Measurements from ENCODE around the gene TYRP1.

The TYRP1 gene

DNA sequence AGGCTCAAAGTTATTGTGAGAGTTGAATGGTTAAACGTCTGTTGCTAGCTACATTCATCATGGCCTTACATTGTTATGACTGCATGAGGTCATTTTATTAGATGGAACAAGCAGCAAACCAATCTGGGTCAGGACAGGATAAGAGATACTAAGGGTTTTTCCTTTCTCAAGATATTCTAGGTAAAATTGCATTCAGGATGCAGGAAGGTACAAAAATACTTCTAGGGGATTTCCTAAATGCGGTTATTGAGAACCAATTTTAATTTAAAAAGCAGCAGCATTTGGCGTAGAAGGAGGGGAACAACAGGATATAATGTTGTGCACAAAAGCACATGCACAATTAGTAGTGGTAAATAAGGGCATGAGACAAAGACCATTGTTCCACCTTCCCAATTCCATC, 42.5 kb downstream of the TYRP1 start:
- no peak for DNase-seq (ENCODE audit: low read depth in 2 of 2)

DNA sequence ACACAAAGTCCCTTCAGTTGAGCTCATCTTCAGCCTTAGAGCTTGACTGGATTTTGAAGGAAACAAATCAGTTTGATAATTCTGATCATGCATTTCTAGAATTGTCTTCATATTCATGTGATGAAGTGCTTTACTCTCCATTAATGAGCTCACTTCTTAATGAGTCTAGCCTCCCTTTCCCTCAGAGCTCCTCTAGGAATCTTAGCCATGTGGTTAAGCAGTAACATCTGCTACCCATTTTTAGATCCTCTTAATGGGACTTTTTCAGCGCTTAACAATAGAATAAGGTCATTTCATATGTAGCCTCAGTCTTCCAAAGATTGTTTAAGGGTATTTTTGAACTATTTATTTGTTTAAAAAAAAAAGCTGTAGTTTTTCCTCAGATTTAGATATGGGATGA, 44.7 kb downstream of the TYRP1 start:
- no peak for DNase-seq (ENCODE audit: low read depth in 2 of 2)

DNA sequence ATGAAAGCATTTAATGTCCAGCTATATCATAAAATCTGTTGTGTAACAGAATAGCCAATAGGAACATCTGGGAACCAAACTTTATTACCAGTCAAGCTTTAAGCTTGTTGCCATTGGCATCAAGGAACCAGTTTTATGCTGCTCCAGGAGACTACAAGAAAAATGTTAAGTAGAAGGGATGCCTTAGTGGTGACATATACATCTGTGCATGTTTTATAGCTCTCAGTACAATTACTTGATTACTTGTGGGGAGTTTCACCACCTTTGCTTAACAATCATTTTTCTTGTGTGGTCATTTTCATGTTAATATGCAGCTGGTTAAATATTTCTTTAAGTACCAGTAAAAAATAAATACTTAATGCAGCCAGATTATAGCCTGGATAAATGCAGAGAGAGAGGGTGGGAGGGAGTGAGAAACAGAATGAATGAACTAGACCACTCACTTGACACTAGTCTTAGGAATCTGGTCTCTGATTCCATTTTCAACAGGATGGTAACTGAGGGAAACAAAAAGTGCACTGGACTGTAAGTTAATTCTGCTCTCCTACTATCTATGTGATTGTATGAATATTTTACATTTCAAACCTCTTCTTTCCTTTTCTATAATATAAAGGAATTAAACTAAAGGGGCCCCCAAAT, 45.9 kb downstream of the TYRP1 start:
- no peak for DNase-seq (ENCODE audit: low read depth in 2 of 2)

DNA sequence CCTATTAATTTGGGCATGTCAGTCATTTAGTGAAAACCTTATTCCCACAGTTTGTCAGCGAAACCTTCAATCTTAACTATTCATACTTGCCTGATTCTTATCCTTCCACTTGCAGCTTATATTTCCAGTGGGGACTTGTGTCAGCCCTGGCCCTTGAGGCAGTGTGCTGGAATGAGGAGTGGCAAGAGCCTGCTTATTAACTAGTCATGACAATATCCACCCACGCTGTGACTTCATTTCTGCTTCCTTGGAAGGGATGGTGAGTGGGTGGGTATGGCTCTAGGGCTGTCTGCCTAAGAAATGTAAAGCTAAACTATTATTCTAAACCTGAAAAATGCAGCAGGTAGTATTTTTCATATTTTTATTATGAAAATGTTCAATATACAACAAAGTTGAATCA, 47.7 kb downstream of the TYRP1 start:
- no peak for DNase-seq (ENCODE audit: low read depth in 2 of 2)

DNA sequence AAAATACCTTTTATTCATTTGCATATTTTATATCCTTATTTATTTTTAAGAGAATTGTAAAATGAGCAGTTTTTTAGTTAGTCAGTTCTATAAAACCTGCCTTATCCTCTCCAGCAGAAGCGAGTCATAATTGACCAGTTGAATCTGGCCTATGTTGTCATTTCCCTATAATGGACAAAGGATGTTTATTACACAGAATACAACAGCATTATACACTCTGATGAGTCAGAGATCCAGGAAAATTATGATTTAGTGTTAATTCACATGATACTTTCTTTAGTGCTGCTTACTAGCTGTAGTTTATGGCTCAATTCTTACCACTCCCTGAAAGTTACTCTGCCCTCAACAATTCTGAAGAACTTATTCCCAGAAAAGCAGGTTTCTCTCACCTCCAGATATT, 54.8 kb downstream of the TYRP1 start:
- no peak for DNase-seq (ENCODE audit: low read depth in 2 of 2)

DNA sequence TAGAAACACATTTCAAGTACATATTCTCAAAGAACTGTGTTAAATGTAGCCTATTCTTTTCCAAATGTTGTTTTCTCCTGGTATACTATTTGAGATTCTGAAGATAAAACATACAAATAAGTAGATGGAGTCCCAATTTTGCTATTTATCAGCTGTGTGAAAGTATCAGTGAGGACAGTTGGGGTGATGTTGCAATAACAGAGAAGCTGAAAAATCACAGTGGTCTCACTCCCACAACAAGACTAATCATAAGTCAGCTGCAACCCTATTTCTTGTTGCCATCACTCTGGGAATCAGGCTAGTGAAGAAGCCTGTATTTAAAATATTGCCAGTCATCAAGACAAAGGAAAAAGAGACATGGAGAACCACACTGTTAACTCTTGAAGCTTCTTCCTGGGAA, 55.8 kb downstream of the TYRP1 start:
- no peak for DNase-seq (ENCODE audit: low read depth in 2 of 2)

DNA sequence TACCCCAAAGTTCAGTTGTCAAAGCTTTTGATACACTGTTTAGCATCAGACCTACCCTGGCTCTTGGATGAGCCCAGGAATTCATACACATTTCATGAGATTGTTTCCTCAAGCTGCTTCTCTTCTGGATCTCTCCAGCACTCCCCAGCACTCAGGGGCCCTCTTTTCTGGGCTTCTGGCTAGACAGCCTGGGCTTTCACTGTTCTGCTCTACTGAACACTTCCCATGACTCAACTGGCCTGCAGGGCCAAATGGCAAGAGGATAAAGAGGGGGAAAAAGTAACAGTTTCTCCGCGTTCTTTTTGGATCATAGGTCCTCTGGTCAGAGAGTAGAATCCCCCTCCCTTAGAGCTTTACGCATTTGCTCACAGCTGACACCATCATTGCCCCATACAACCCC, 60.7 kb downstream of the TYRP1 start:
- no peak for DNase-seq (ENCODE audit: low read depth in 2 of 2)

DNA sequence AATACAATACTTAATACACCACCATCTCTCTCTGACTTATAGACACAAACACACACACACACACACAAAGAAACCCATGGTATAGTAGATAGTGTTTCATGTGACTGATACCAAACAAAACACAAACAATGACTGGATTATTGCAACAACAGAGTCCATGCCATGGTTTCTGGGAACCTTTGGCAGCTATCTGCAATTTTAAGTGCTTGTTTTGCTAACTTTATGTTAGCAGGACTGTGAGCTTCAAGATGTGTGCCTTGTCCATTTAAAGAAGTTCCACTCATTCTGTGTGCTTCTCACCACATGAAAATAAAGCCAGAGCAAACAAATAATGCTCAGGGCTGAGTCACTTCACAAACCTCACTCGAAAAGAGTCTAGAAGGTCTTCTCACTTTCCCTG, 66.6 kb downstream of the TYRP1 start:
- no peak for DNase-seq (ENCODE audit: low read depth in 2 of 2)

Measured in stimulated activated CD8-positive, alpha-beta memory T cell treated with anti-CD3 and anti-CD28 coated beads, Interleukin-15, amount 100 ng/mL, for 4 hours (primary cell).